ENCODE measurements around the gene IMMP2L. TPM values are rescaled to one million over a fixed set of nuclear protein-coding genes. Genes with fewer than 3 reads are reported as not detected.

Gene IMMP2L
- total and polyA plus RNA-seq, 2 of the 4 experiments (the other 2 are of a cell fraction), result 5.8 to 9.3 TPM

GRCh38 chr7:110941385-110941784 is 620.9 kb downstream of the IMMP2L start:
- no peaks in the 10 kb centered on the region for H3K36me3 ChIP-seq (ENCODE audit: control insufficient read depth, insufficient read depth, low read length)
- no peak overlapping the region for H4K5ac ChIP-seq (ENCODE audit: low read depth, low read length)
- no peak overlapping the region for H3K27ac ChIP-seq (ENCODE audit: insufficient read depth, low read length)
- no peak overlapping the region for H3K56ac ChIP-seq (ENCODE audit: extremely low read depth, insufficient read depth, low read length)
- ATAC-seq (ENCODE audit: low read depth) (no peak), DNase-seq (no peak)
- H3K27me3 ChIP-seq (ENCODE audit: control insufficient read depth, insufficient read depth, low read length), result no peaks in the 10 kb centered on the region
- ChIA-PET CTCF (no interaction called here), POLR2A (ENCODE audit: unreplicated experiment) (no interaction called here)
- no peak overlapping the region for H3K14ac ChIP-seq (replicated peaks; ENCODE audit: low read depth, low read length)
- no peak overlapping the region for H2BK15ac ChIP-seq (ENCODE audit: low read depth, low read length)
- H3K23ac ChIP-seq (ENCODE audit: low read depth, low read length), result no peak overlapping the region
- intact Hi-C loops (cut with micrococcal nuclease), result no loop called here
- H3K9me1 ChIP-seq (ENCODE audit: insufficient read depth, low read length), result no peaks in the 10 kb centered on the region
- no peak overlapping the region for H3K9ac ChIP-seq (ENCODE audit: low read depth, low read length)
- no peak overlapping the region for H3K4me3 ChIP-seq (ENCODE audit: insufficient read depth, low read depth, low read length)
- H3K9me3 ChIP-seq (ENCODE audit: control insufficient read depth, insufficient read depth, low read length), result peaks cover 2% of the 10 kb centered on the region; the same call in 1 of the 2 replicates
- no peak overlapping the region for H4K8ac ChIP-seq (ENCODE audit: low read depth in 2 of 2, low read length in 2 of 2)
- dilution Hi-C loops (cut with HindIII; ENCODE audit: low sequenced_read_pairs, unreplicated experiment), result no loop called here
- no peak overlapping the region for H3K18ac ChIP-seq (ENCODE audit: low read depth, low read length)
- H2AFZ ChIP-seq (replicated peaks; ENCODE audit: low read length, poor library complexity), result no peak overlapping the region
- in situ Hi-C loops (cut with MboI; ENCODE audit: low sequenced_read_pairs), result no loop called here
- H2BK20ac ChIP-seq (ENCODE audit: low read depth, low read length), result no peak overlapping the region
- no peak overlapping the region for H2BK5ac ChIP-seq (ENCODE audit: low read depth, low read length, poor library complexity, severe bottlenecking)
- H3K79me1 ChIP-seq (ENCODE audit: low read depth in 1 of 2, low read length in 2 of 2), result no peaks in the 10 kb centered on the region
- H4K91ac ChIP-seq (ENCODE audit: insufficient read depth, low read depth, low read length), result no peak overlapping the region
- H3K4ac ChIP-seq (ENCODE audit: low read depth, low read length), result no peak overlapping the region
- no peak overlapping the region for H2AK9ac ChIP-seq (replicated peaks; ENCODE audit: low read depth, low read length, poor library complexity)
- no peak for TF ChIP-seq FOS (IDR thresholded peaks at IDR 0.05; ENCODE audit: low read depth, low read length)
- no peak for TF ChIP-seq CEBPB (IDR thresholded peaks at IDR 0.05; ENCODE audit: low read depth, low read length)
- TF ChIP-seq BHLHE40 (IDR thresholded peaks at IDR 0.05; ENCODE audit: low read depth, low read length), result no peak
- no peak for TF ChIP-seq RFX5 (IDR thresholded peaks at IDR 0.05; ENCODE audit: low read depth, low read length)
- no peak for TF ChIP-seq SMC3 (IDR thresholded peaks at IDR 0.05; ENCODE audit: low read depth, low read length)
- TF ChIP-seq CHD1 (IDR thresholded peaks at IDR 0.05; ENCODE audit: low read depth, low read length), result no peak
- TF ChIP-seq MXI1 (IDR thresholded peaks at IDR 0.05; ENCODE audit: borderline replicate concordance, low read depth, low read length), result no peak
- WGBS, 2 experiments (ENCODE audit: extremely low coverage in 2 of 2, insufficient read length in 1 of 2), result no CpG with 5 or more reads among the region's 3 CpGs
- no peak overlapping the region for H2AK5ac ChIP-seq (ENCODE audit: low read depth, low read length)
- H3K4me1 ChIP-seq (ENCODE audit: control insufficient read depth, insufficient read depth, low read length), result peaks cover 9% of the 10 kb centered on the region
- H3K4me2 ChIP-seq (ENCODE audit: low read depth, low read length), result no peak overlapping the region
- H4K20me1 ChIP-seq (ENCODE audit: insufficient read depth, low read length), result no peaks in the 10 kb centered on the region
- BruUV-seq (replicated peaks), result no TSS peak
- H2BK120ac ChIP-seq (ENCODE audit: low read depth, low read length), result no peak overlapping the region
